ENCODE data around the gene SIRPB2.

The SIRPB2 gene

GRCh38 chr20:1431158-1431557, 60.1 kb downstream of the SIRPB2 start:
- Histone ChIP-seq H3K27ac (ENCODE audit: poor library complexity, severe bottlenecking) (no peak overlapping the region), H3K9me3 (ENCODE audit: severe bottlenecking) (no peaks in the 10 kb centered on the region), H3K27me3 (ENCODE audit: insufficient read depth, poor library complexity, severe bottlenecking) (no peaks in the 10 kb centered on the region), H3K36me3 (ENCODE audit: low read depth) (no peaks in the 10 kb centered on the region), H3K4me1 (ENCODE audit: insufficient read depth, poor library complexity, severe bottlenecking) (peaks cover 6% of the 10 kb centered on the region), H3K4me3 (ENCODE audit: severe bottlenecking) (no peak overlapping the region)
- no peak for ATAC-seq (ENCODE audit: low read depth)
- TF ChIP-seq CTCF (IDR thresholded peaks at IDR 0.05; ENCODE audit: poor library complexity, severe bottlenecking) = no peak
- no peak for DNase-seq (ENCODE audit: low spot score)

DNA sequence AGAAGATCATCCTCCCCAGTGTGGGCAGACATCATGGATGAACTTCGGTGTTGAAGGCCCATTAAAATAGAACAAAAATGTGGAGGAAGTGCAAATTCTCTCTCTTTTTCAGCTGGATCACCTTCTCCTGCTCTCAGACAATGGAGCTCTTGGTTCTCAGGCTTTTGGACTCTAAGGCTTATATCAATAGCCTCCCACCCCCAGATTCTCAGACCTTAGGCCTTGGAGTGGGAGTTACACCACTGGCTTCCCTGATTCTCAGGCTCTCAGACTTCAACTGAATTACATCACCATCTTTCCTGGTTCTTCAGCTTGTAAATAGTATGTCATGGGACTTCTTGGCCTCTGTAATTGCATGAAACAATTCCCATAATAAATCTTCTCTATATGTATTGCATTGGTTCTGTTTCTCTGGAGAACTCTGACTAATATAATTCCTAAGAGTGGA, 61.2 kb downstream of the SIRPB2 start:
- no peak for TF ChIP-seq CTCF (IDR thresholded peaks at IDR 0.05; ENCODE audit: poor library complexity, severe bottlenecking)
- H3K27ac ChIP-seq (ENCODE audit: poor library complexity, severe bottlenecking) = no peak overlapping the region
- no peak for ATAC-seq (ENCODE audit: low read depth)
- H3K9me3 ChIP-seq (ENCODE audit: severe bottlenecking) = no peaks in the 10 kb centered on the region
- H3K27me3 ChIP-seq (ENCODE audit: insufficient read depth, poor library complexity, severe bottlenecking) = no peaks in the 10 kb centered on the region
- no peaks in the 10 kb centered on the region for H3K36me3 ChIP-seq (ENCODE audit: low read depth)
- peaks cover 6% of the 10 kb centered on the region for H3K4me1 ChIP-seq (ENCODE audit: insufficient read depth, poor library complexity, severe bottlenecking)
- DNase-seq (ENCODE audit: low spot score) = no peak
- no peak overlapping the region for H3K4me3 ChIP-seq (ENCODE audit: severe bottlenecking)

DNA sequence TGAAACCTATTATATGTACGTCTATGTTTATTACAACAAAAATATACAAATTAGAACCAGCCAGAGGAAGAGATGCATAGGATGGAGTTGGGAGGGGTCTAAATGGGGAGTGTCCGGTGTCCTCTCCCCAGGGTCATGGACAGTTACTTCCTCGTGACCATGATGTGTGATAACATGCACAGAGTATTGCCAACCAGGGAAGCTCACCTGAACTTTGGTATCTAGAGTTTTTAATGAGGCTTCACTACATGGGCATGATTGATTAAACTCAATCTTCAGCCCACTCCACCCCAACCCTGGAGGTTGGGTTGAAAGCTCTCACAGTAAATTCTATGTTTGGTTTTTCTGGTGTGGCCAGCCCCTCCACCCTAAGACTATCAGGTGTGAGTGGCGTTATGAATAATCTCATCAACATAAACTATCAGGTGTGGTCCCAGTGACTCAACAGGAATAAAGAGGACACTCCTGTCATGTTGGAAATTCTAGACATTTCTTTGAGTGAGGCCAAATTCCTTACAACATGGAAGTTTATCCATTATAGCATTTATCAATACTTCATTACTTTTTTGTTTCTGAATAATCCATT, 62.0 kb downstream of the SIRPB2 start:
- H3K4me3 ChIP-seq (ENCODE audit: severe bottlenecking) = no peak overlapping the region
- peaks cover 3% of the 10 kb centered on the region for H3K4me1 ChIP-seq (ENCODE audit: insufficient read depth, poor library complexity, severe bottlenecking)
- no peak for TF ChIP-seq CTCF (IDR thresholded peaks at IDR 0.05; ENCODE audit: poor library complexity, severe bottlenecking)
- ATAC-seq (ENCODE audit: low read depth) = 0 out of 3 replicates have a peak, but pooled peaks have one; percentile 29
- DNase-seq (ENCODE audit: low spot score) = no peak
- no peak overlapping the region for H3K27ac ChIP-seq (ENCODE audit: poor library complexity, severe bottlenecking)
- no peaks in the 10 kb centered on the region for H3K9me3 ChIP-seq (ENCODE audit: severe bottlenecking)
- no peaks in the 10 kb centered on the region for H3K36me3 ChIP-seq (ENCODE audit: low read depth)
- no peaks in the 10 kb centered on the region for H3K27me3 ChIP-seq (ENCODE audit: insufficient read depth, poor library complexity, severe bottlenecking)

DNA sequence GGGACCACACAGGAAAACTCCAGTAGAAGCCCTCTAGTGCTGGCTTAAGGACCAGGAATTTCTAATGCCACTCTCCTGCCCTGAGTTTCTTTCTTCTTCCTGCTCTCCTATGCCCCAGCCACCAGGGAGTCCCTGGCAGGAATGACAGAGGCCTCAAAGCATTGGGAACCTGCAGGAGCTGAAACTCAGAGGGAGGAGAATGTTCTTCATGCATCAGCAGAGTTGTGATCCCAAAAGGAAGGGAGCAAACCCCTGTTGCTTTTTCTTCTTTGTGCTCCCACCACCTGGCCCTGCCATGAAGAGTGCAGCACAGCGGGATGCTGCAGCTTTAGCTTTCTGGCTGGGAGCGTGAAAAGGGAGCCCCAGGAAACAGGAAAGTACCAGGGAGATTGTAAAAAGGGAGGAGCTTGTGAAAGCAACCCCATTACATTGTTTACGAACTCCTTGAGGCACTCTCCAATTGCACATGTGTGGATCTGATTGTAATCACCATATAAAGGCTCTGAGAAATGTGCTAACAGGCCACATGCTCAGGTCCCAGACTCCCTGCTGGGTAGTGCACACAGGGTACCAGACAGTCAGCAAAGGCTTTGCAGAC, 63.7 kb downstream of the SIRPB2 start:
- no peaks in the 10 kb centered on the region for H3K27me3 ChIP-seq (ENCODE audit: insufficient read depth, poor library complexity, severe bottlenecking)
- no peak overlapping the region for H3K27ac ChIP-seq (ENCODE audit: poor library complexity, severe bottlenecking)
- no peak for TF ChIP-seq CTCF (IDR thresholded peaks at IDR 0.05; ENCODE audit: poor library complexity, severe bottlenecking)
- no peak for ATAC-seq (ENCODE audit: low read depth)
- H3K4me1 ChIP-seq (ENCODE audit: insufficient read depth, poor library complexity, severe bottlenecking) = peaks cover 7% of the 10 kb centered on the region
- no peak for DNase-seq (ENCODE audit: low spot score)
- no peaks in the 10 kb centered on the region for H3K36me3 ChIP-seq (ENCODE audit: low read depth)
- H3K9me3 ChIP-seq (ENCODE audit: severe bottlenecking) = no peaks in the 10 kb centered on the region
- H3K4me3 ChIP-seq (ENCODE audit: severe bottlenecking) = no peak overlapping the region

GRCh38 chr20:1426231-1426849, 64.9 kb downstream of the SIRPB2 start:
- H3K27ac ChIP-seq (ENCODE audit: poor library complexity, severe bottlenecking) = no peak overlapping the region
- TF ChIP-seq CTCF (IDR thresholded peaks at IDR 0.05; ENCODE audit: poor library complexity, severe bottlenecking) = no peak
- no peak overlapping the region for H3K4me3 ChIP-seq (ENCODE audit: severe bottlenecking)
- DNase-seq (ENCODE audit: low spot score) (no peak), ATAC-seq (ENCODE audit: low read depth) (no peak)
- peaks cover 7% of the 10 kb centered on the region for H3K4me1 ChIP-seq (ENCODE audit: insufficient read depth, poor library complexity, severe bottlenecking)
- no peaks in the 10 kb centered on the region for H3K27me3 ChIP-seq (ENCODE audit: insufficient read depth, poor library complexity, severe bottlenecking)
- H3K9me3 ChIP-seq (ENCODE audit: severe bottlenecking) = no peaks in the 10 kb centered on the region
- H3K36me3 ChIP-seq (ENCODE audit: low read depth) = no peaks in the 10 kb centered on the region

All from RWPE2 (cell line).